HFF-Myc (cell line): ENCODE results near the gene ZNF827.

ENCODE experiments used
- DNase-seq: peaks from one replicate; pipeline ENCODE4 v3.0.0-alpha.2; 2011; ENCODE audit warnings: low read depth; ENCODE audit errors: extremely low read depth
- H3K4me3 ChIP-seq: replicated peaks from 2 replicates; pipeline ENCODE4 v1.5.1; 2011; ENCODE audit warnings: low read depth, mild to moderate bottlenecking, control low read depth, low read length
- TF ChIP-seq, protein P1 (sequence below): IDR thresholded peaks from 2 replicates; pipeline ENCODE4 v1.5.1; 2012; ENCODE audit warnings: mild to moderate bottlenecking, low read depth, low read length, control low read depth; ENCODE audit errors: missing control alignments

The ZNF827 gene

GRCh38 chr4:145878501-145879435 is 59.9 kb downstream of the ZNF827 start:
- H3K4me3 ChIP-seq = no peak overlapping the region
- no peak for DNase-seq
- TF ChIP-seq, protein P1, sequence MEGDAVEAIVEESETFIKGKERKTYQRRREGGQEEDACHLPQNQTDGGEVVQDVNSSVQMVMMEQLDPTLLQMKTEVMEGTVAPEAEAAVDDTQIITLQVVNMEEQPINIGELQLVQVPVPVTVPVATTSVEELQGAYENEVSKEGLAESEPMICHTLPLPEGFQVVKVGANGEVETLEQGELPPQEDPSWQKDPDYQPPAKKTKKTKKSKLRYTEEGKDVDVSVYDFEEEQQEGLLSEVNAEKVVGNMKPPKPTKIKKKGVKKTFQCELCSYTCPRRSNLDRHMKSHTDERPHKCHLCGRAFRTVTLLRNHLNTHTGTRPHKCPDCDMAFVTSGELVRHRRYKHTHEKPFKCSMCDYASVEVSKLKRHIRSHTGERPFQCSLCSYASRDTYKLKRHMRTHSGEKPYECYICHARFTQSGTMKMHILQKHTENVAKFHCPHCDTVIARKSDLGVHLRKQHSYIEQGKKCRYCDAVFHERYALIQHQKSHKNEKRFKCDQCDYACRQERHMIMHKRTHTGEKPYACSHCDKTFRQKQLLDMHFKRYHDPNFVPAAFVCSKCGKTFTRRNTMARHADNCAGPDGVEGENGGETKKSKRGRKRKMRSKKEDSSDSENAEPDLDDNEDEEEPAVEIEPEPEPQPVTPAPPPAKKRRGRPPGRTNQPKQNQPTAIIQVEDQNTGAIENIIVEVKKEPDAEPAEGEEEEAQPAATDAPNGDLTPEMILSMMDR = no peak

GRCh38 chr4:145876531-145877180 is 62.0 kb downstream of the ZNF827 start:
- H3K4me3 ChIP-seq = no peak overlapping the region
- no peak for DNase-seq
- TF ChIP-seq, protein P1 = no peak

DNA sequence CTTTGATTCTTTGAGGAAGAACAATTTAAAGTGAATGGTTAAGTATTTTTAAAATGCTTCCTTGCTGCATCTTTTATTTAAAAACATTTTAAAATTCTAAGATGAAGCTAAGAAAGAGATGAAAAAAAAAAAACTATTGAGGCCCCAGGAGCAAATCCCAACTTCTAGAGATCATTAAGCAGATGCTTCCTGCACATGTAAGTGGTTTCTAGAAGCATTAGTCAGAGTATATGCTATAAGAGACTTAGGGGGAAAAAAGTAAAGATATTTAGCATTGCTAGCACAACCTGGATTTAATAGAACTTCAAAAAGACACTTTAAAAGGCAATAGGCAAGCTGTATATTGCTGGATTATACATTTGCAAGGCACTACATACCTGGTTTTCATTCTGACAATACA is 64.7 kb downstream of the ZNF827 start:
- TF ChIP-seq, protein P1 = no peak
- DNase-seq = no peak
- H3K4me3 ChIP-seq = no peak overlapping the region

GRCh38 chr4:145871209-145871608 is 67.4 kb downstream of the ZNF827 start:
- TF ChIP-seq, protein P1 = no peak
- no peak overlapping the region for H3K4me3 ChIP-seq
- no peak for DNase-seq

DNA sequence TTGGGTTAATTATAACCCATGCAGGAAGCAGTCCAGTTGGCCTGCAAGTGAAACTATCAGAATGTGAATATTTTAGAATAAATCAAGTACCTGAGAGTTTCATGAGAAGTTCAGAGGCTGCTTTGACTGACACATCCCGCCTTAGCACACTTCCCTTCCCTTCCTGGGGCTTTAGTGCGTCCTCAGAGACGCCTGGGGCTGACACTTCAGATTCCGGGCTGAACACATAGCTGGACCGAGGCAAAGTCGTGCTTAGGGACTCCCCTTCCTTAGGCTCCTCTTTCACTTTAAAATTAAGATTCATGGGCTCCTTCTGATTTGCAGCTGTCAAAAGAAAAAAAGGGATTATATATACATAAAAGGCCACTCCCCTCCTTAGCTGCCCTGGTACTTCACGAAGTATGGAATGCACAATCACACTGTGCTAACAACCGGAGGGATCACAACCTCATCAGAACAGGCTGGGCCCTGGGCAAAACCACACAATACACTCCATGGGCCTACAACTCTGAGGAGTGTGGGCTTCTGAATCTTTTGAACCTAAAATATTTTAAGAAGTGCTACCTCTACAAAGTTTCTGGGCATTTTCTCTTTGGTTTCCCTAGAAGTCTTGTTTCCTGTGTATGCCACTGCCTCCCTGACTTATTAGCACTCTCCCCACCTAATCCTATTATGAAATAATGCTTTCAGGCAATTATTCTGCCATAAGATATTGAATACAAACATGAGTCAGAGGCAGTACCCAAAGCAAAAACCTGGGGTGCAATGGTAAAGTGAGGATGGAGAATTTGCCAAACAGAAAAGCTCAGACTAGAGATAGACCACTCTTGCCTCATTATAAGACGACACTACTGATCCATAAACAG is 68.2 kb downstream of the ZNF827 start:
- DNase-seq = no peak
- no peak overlapping the region for H3K4me3 ChIP-seq
- TF ChIP-seq, protein P1 = no peak

GRCh38 chr4:145868637-145869409 is 69.8 kb downstream of the ZNF827 start:
- H3K4me3 ChIP-seq = no peak overlapping the region
- no peak for DNase-seq
- TF ChIP-seq, protein P1 = no peak
